HG03565 (cell line): ENCODE data around the gene DNAJC30.

ENCODE experiments used
- ATAC-seq: cut with Tn5 transposase; IDR thresholded peaks from one replicate; pipeline ENCODE4 v1.9.1; 2021; ENCODE audit warnings: mild to moderate bottlenecking, moderate library complexity; ENCODE audit not compliant: unreplicated experiment

The DNAJC30 gene

GRCh38 chr7:73650524-73650923, 32.7 kb downstream of the DNAJC30 start:
- ATAC-seq: no peak

GRCh38 chr7:73649576-73649975, 33.7 kb downstream of the DNAJC30 start:
- no peak for ATAC-seq

GRCh38 chr7:73648593-73649332, 34.5 kb downstream of the DNAJC30 start:
- ATAC-seq: no peak

- ATAC-seq: no peak
Observed at GRCh38 chr7:73647725-73648592, 35.3 kb downstream of the DNAJC30 start.

- no peak for ATAC-seq
Observed at GRCh38 chr7:73646785-73647724, 36.2 kb downstream of the DNAJC30 start.

- no peak for ATAC-seq
Observed at GRCh38 chr7:73645643-73646174, 37.5 kb downstream of the DNAJC30 start.

GRCh38 chr7:73644688-73645286, 38.5 kb downstream of the DNAJC30 start:
- no peak for ATAC-seq

GRCh38 chr7:73642834-73643233, 40.4 kb downstream of the DNAJC30 start:
- no peak for ATAC-seq

- no peak for ATAC-seq
Observed at GRCh38 chr7:73638911-73639310, 44.3 kb downstream of the DNAJC30 start.

- ATAC-seq: no peak
Observed at GRCh38 chr7:73635428-73636200, 47.6 kb downstream of the DNAJC30 start.

- no peak for ATAC-seq
Observed at GRCh38 chr7:73633844-73634243, 49.4 kb downstream of the DNAJC30 start.

- ATAC-seq: no peak
Observed at GRCh38 chr7:73633323-73633722, 49.9 kb downstream of the DNAJC30 start.

GRCh38 chr7:73631558-73631957, 51.7 kb downstream of the DNAJC30 start:
- ATAC-seq: no peak
